Heart right ventricle (tissue), 16 donors: Measurements from ENCODE around the gene NRXN3. TPM values are rescaled to one million over a fixed set of nuclear protein-coding genes. Genes with fewer than 3 reads are reported as not detected.

Experiments used
- ATAC-seq, 8 donors: fragments of 200-7000 bp; cut with Tn5 transposase; one replicate each; pipeline ENCODE4 v1.9.1; 2020; ENCODE audit warnings: mild to moderate bottlenecking in 8 of 8, moderate library complexity in 8 of 8, moderate number of reproducible peaks in 1 of 8
- DNase-seq, 2 donors: peaks; one replicate each; pipeline ENCODE4 v3.0.0-alpha.2; 2020
- H3K27ac ChIP-seq, 10 donors: fragments of 200-600 bp; sonication (generic) in 2 of 10; one replicate each; pipeline versions ENCODE4 v1.5.0 to v1.8.0; 2020 to 2022; ENCODE audit warnings: mild to moderate bottlenecking in 3 of 10
- H3K27me3 ChIP-seq, 7 donors: fragments of 200-600 bp; one replicate each; pipeline ENCODE4 v1.8.0; 2021 to 2022; ENCODE audit warnings: mild to moderate bottlenecking in 2 of 7
- H3K36me3 ChIP-seq, 9 donors: fragments of 200-600 bp; sonication (generic) in 1 of 9; one replicate each; pipeline versions ENCODE4 v1.5.0 to v1.8.0; 2020 to 2022; ENCODE audit warnings: mild to moderate bottlenecking in 2 of 9
- H3K4me1 ChIP-seq, 9 donors: fragments of 200-600 bp; sonication (generic) in 1 of 9; one replicate each; pipeline versions ENCODE4 v1.5.0 to v1.8.0; 2020 to 2022; ENCODE audit warnings: mild to moderate bottlenecking in 4 of 9
- H3K4me3 ChIP-seq, 10 donors: fragments of 200-600 bp; sonication (generic) in 2 of 10; one replicate each; pipeline versions ENCODE4 v1.5.0 to v1.8.0; 2020 to 2022; ENCODE audit warnings: mild to moderate bottlenecking in 7 of 10, moderate library complexity in 2 of 10
- H3K9me3 ChIP-seq, 11 donors: fragments of 200-600 bp in 10 of 11; sonication (generic) in 2 of 11; one replicate each; pipeline versions ENCODE4 v1.5.0 to v1.8.0; 2013 to 2022; ENCODE audit warnings: mild to moderate bottlenecking in 2 of 11, control low read depth in 1 of 11, moderate library complexity in 1 of 11
- CTCF ChIP-seq, 9 donors: fragments of 200-600 bp; sonication (generic) in 2 of 9; IDR thresholded peaks; one replicate each; pipeline versions ENCODE4 v1.5.0 to v1.8.0; 2021 to 2022; ENCODE audit warnings: antibody characterized with exemption in 9 of 9, mild to moderate bottlenecking in 5 of 9, moderate library complexity in 1 of 9
- WGBS, 2 donors: extraction: QIAGEN DNeasy Blood & Tissue Kit; methylation state at CpG; one replicate each; pipeline ENCODE4 v1.1.7; 2013; ENCODE audit warnings: inconsistent platforms in 1 of 2; 5-methylcytosine and 5-hydroxymethylcytosine counted together
- intact Hi-C, 10 donors: fragments of 100-400 bp; cut with DNase I; formaldehyde crosslinking; loops; one replicate each; pipeline versions ENCODE4 v1.11.1 to v1.14.2; 2022
- polyA plus RNA-seq, 2 donors: library from polyadenylated mRNA; stranded (reverse); fragments of 200-250 nt; gene quantifications; one replicate each; pipeline ENCODE4 v1.2.3, GENCODE V29; 2013
- total RNA-seq, 10 donors: library from RNA; stranded (reverse); fragmentation: NEBNext Ultra II Directional in 3 of 10; extraction: Animal tissue kit (Norgen Biotek cat#: 25700) in 3 of 10; gene quantifications; one replicate each; pipeline versions ENCODE4 v1.2.1 to v1.2.4, GENCODE V29; 2021 to 2023
- donor health status: Arrhythmogenic right ventricular cardiomyopathy.
- donor health status: ischemic (EF 13 %, LVEDD 7.1; RV severe dilation, severe dysfunction).
- donor health status: healthy with polysubstance abuse.
- donor health status: DM: no; HTN: yes; CAD: no.
- donor health status: DM: no; HTN: no; CAD: no.
- donor health status: ischemic (EF 25% LVEDD 6.9; RV normal size, moderate dysfunction).
- donor health status: ischemic (EF 25% LVEDD 5.7; RV mildly dilated, moderate dysfunction).
- donor health status: healthy.
- donor health status: DM: yes; HTN: yes; CAD: no.
- donor health status: Ischemic cardiomyopathy.
- donor health status: ischemic (EF 35%, LVEDD 5.7; RV mildly dilated, moderate dysfunction).
- donor health status: nonischemic (EF 11% LVEDD 7.7; RV severe dilation, severe dysfunction).
- donor health status: DM: yes; HTN: yes; CAD: no.
- donor health status: PGD.
- donor health status: ischemic (EF 29% LVEDD 5.4; RV normal size, mild dysfunction).
- donor health status: nonischemic (EF 23%, LVEDD 6.1; RV moderate dilation, normal function).

The NRXN3 gene
- total and polyA plus RNA-seq, 12 donors: 0.23 to 1.8 (median 0.87) TPM

GRCh38 chr14:78325911-78326310 lies 155.7 kb downstream of the NRXN3 start:
- Histone ChIP-seq H3K9me3 (peaks cover 0 to 3% (median 0%) of the 10 kb centered on the region in 11 donors), H3K27ac (no peak overlapping the region), H3K4me3 (no peak overlapping the region), H3K4me1 (no peaks in the 10 kb centered on the region), H3K36me3 (no peaks in the 10 kb centered on the region), H3K27me3 (peaks cover 0 to 23% (median 3%) of the 10 kb centered on the region in 7 donors)
- no peak for TF ChIP-seq CTCF (IDR thresholded peaks at IDR 0.05)
- no peak for DNase-seq
- WGBS, 2 donors: 42 to 49% methylated on average over 2 of the region's 2 CpGs
- no peak for ATAC-seq
- intact Hi-C loops: no loop called here

- Histone ChIP-seq H3K9me3 (peaks cover 0 to 3% (median 0%) of the 10 kb centered on the region in 11 donors), H3K27ac (no peak overlapping the region), H3K4me1 (no peaks in the 10 kb centered on the region), H3K27me3 (peaks cover 0 to 9% (median 0%) of the 10 kb centered on the region in 7 donors), H3K4me3 (no peak overlapping the region), H3K36me3 (no peaks in the 10 kb centered on the region)
- no peak for TF ChIP-seq CTCF (IDR thresholded peaks at IDR 0.05)
- ATAC-seq (no peak), DNase-seq (no peak)
- 72 to 76% methylated on average over 7 of the region's 7 CpGs for WGBS, 2 donors
- intact Hi-C loops: no loop called here
Measured at GRCh38 chr14:78327426-78328221, 157.5 kb downstream of the NRXN3 start.

- whole genome bisulfite sequencing, 2 donors: 92 to 100% methylated on average over 1 of the region's 1 CpG
- Histone ChIP-seq H3K9me3 (peaks cover 0 to 3% (median 0%) of the 10 kb centered on the region in 11 donors), H3K27ac (no peak overlapping the region), H3K4me3 (no peak overlapping the region), H3K36me3 (no peaks in the 10 kb centered on the region), H3K27me3 (peaks cover 0 to 8% (median 0%) of the 10 kb centered on the region in 7 donors), H3K4me1 (no peaks in the 10 kb centered on the region)
- no peak for TF ChIP-seq CTCF (IDR thresholded peaks at IDR 0.05)
- ATAC-seq (no peak), DNase-seq (no peak)
- intact Hi-C loops: no loop called here
Measured at GRCh38 chr14:78329371-78329770, 159.2 kb downstream of the NRXN3 start.

- H3K4me1 ChIP-seq: no peaks in the 10 kb centered on the region
- WGBS, 2 donors: 73 to 79% methylated on average over 2 of the region's 2 CpGs
Measured at GRCh38 chr14:78335531-78335930, 165.4 kb downstream of the NRXN3 start.

More at GRCh38 chr14:78335531-78335930, 165.4 kb downstream of the NRXN3 start:
- H3K36me3 ChIP-seq: no peaks in the 10 kb centered on the region
- no peaks in the 10 kb centered on the region for H3K9me3 ChIP-seq
- TF ChIP-seq CTCF (IDR thresholded peaks at IDR 0.05): no peak
- ATAC-seq (no peak), DNase-seq (no peak)
- intact Hi-C loops: no loop called here
- H3K27ac ChIP-seq: no peak overlapping the region
- H3K27me3 ChIP-seq: peaks cover 0 to 10% (median 0%) of the 10 kb centered on the region in 7 donors
- H3K4me3 ChIP-seq: no peak overlapping the region
